GM12878 (cell line): ENCODE results near the gene FBLN1. TPM values are rescaled to one million over a fixed set of nuclear protein-coding genes. Genes with fewer than 3 reads are reported as not detected.

Experiments used
- CBX3 ChIP-seq: fragments of 200-600 bp; sonication (generic); IDR thresholded peaks from 2 replicates; pipeline ENCODE4 v1.6.1; 2016; ENCODE audit warnings: low read depth, borderline replicate concordance
- CREB1 ChIP-seq: IDR thresholded peaks from 2 replicates; pipeline ENCODE4 v1.6.1; 2012; ENCODE audit warnings: low read depth, mild to moderate bottlenecking, inconsistent platforms
- FOXK2 ChIP-seq: fragments of 450-650 bp; IDR thresholded peaks from 2 replicates; pipeline ENCODE4 v1.6.1; 2017; ENCODE audit warnings: mild to moderate bottlenecking, moderate library complexity
- MXI1 ChIP-seq: fragments of 150-350 bp; IDR thresholded peaks from 2 replicates; pipeline ENCODE4 v1.6.1; 2011; ENCODE audit warnings: low read depth, mild to moderate bottlenecking, inconsistent platforms, low read length, improper control_type of control experiment
- polyA plus RNA-seq, 11 experiments: library from polyadenylated mRNA; depleted of rRNA in 4 of 11; unstranded in 6 of 11; stranded (reverse) in 5 of 11; fragments of >200 nt; fragmentation: Nextera tagmentation in 4 of 11; fragmentation: Illumina TruSeq in 1 of 11; extraction: Ambion mirVana in 4 of 11; extraction: Trizol in 1 of 11; gene quantifications; 1 replicate in 1 of 11; 2 replicates in 10 of 11; pipeline versions ENCODE4 v1.2.1 to v1.2.3, GENCODE V29; 2011 to 2016; ENCODE audit warnings: inconsistent platforms in 2 of 11, missing spikeins in 2 of 11, low read depth in 1 of 11
- total RNA-seq, 4 experiments: library from RNA; depleted of rRNA in 3 of 4; stranded (reverse); fragments of >200 nt in 3 of 4; fragmentation: Illumina TruSeq in 1 of 4; extraction: Trizol in 1 of 4; gene quantifications; 2 replicates each; pipeline versions ENCODE4 v1.2.1 to v1.2.3, GENCODE V29; 2013 to 2021
- TF ChIP-seq, protein P1 (sequence below): IDR thresholded peaks from 2 replicates; pipeline ENCODE4 v1.6.1; 2012; ENCODE audit warnings: improper control_type of control experiment, low read depth, low read length; ENCODE audit not compliant: insufficient replicate concordance
- TF ChIP-seq, protein P2 (sequence below), 3 experiments: IDR thresholded peaks in 2 of 3; conservative IDR thresholded peaks in 1 of 3; 2 replicates each; pipeline ENCODE4 v1.5.1; 2011; ENCODE audit warnings: low read depth in 3 of 3, low read length in 3 of 3, mild to moderate bottlenecking in 3 of 3, control low read depth in 2 of 3, moderate library complexity in 2 of 3, inconsistent platforms in 1 of 3, mixed read lengths in 1 of 3; ENCODE audit not compliant: control insufficient read depth in 2 of 3, insufficient read depth in 1 of 3; ENCODE audit errors: extremely low read depth in 1 of 3
- TF ChIP-seq, protein P3 (sequence below): IDR thresholded peaks from 2 replicates; pipeline ENCODE4 v1.6.1; 2012; ENCODE audit warnings: low read depth, low read length, improper control_type of control experiment
- TF ChIP-seq, protein P4 (sequence below): fragments of 450-650 bp; IDR thresholded peaks from 2 replicates; pipeline ENCODE4 v1.6.1; 2017; ENCODE audit warnings: low read depth, mild to moderate bottlenecking, moderate library complexity

Gene FBLN1
- total and polyA plus RNA-seq, 10 of the 15 experiments (the other 5 are each of a cell fraction or from before 2014, with no cell fraction given): 0.20 to 0.51 TPM; not detected in 8

DNA sequence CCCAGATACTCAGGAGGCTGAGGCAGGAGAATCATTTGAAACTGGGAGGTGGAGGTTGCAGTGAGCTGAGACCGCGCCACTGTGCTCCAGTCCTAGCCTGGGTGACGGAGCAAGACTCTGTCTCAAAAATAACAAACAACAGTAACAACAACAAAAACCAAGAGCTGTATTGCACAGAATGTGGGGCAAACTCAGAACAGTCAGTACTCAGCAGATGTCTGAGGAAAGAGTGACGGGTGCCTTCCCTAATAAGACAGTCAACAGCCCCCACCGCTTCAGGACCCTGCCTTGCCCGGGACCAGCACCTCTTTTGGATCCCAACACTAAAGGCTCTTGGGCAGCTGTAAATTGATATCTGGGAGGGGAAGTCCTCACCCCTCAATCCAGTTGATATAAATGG is 48.9 kb upstream of the FBLN1 start (continued):
- TF ChIP-seq, protein P1, sequence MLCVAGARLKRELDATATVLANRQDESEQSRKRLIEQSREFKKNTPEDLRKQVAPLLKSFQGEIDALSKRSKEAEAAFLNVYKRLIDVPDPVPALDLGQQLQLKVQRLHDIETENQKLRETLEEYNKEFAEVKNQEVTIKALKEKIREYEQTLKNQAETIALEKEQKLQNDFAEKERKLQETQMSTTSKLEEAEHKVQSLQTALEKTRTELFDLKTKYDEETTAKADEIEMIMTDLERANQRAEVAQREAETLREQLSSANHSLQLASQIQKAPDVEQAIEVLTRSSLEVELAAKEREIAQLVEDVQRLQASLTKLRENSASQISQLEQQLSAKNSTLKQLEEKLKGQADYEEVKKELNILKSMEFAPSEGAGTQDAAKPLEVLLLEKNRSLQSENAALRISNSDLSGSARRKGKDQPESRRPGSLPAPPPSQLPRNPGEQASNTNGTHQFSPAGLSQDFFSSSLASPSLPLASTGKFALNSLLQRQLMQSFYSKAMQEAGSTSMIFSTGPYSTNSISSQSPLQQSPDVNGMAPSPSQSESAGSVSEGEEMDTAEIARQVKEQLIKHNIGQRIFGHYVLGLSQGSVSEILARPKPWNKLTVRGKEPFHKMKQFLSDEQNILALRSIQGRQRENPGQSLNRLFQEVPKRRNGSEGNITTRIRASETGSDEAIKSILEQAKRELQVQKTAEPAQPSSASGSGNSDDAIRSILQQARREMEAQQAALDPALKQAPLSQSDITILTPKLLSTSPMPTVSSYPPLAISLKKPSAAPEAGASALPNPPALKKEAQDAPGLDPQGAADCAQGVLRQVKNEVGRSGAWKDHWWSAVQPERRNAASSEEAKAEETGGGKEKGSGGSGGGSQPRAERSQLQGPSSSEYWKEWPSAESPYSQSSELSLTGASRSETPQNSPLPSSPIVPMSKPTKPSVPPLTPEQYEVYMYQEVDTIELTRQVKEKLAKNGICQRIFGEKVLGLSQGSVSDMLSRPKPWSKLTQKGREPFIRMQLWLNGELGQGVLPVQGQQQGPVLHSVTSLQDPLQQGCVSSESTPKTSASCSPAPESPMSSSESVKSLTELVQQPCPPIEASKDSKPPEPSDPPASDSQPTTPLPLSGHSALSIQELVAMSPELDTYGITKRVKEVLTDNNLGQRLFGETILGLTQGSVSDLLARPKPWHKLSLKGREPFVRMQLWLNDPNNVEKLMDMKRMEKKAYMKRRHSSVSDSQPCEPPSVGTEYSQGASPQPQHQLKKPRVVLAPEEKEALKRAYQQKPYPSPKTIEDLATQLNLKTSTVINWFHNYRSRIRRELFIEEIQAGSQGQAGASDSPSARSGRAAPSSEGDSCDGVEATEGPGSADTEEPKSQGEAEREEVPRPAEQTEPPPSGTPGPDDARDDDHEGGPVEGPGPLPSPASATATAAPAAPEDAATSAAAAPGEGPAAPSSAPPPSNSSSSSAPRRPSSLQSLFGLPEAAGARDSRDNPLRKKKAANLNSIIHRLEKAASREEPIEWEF: no peak
- TF ChIP-seq, protein P2, sequence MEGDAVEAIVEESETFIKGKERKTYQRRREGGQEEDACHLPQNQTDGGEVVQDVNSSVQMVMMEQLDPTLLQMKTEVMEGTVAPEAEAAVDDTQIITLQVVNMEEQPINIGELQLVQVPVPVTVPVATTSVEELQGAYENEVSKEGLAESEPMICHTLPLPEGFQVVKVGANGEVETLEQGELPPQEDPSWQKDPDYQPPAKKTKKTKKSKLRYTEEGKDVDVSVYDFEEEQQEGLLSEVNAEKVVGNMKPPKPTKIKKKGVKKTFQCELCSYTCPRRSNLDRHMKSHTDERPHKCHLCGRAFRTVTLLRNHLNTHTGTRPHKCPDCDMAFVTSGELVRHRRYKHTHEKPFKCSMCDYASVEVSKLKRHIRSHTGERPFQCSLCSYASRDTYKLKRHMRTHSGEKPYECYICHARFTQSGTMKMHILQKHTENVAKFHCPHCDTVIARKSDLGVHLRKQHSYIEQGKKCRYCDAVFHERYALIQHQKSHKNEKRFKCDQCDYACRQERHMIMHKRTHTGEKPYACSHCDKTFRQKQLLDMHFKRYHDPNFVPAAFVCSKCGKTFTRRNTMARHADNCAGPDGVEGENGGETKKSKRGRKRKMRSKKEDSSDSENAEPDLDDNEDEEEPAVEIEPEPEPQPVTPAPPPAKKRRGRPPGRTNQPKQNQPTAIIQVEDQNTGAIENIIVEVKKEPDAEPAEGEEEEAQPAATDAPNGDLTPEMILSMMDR (IDR thresholded peaks at IDR 0.05 in 2 of 3, conservative IDR thresholded peaks at IDR 0.05 in 1 of 3; ENCODE audit: control insufficient read depth in 2 of 3, extremely low read depth in 1 of 3, insufficient read depth in 1 of 3, low read depth in 3 of 3, low read length in 3 of 3): no peak
- TF ChIP-seq, protein P3, sequence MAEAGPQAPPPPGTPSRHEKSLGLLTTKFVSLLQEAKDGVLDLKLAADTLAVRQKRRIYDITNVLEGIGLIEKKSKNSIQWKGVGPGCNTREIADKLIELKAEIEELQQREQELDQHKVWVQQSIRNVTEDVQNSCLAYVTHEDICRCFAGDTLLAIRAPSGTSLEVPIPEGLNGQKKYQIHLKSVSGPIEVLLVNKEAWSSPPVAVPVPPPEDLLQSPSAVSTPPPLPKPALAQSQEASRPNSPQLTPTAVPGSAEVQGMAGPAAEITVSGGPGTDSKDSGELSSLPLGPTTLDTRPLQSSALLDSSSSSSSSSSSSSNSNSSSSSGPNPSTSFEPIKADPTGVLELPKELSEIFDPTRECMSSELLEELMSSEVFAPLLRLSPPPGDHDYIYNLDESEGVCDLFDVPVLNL: no peak
- TF ChIP-seq FOXK2 (no peak), CREB1 (no peak), CBX3 (no peak), MXI1 (no peak)
- TF ChIP-seq, protein P4, sequence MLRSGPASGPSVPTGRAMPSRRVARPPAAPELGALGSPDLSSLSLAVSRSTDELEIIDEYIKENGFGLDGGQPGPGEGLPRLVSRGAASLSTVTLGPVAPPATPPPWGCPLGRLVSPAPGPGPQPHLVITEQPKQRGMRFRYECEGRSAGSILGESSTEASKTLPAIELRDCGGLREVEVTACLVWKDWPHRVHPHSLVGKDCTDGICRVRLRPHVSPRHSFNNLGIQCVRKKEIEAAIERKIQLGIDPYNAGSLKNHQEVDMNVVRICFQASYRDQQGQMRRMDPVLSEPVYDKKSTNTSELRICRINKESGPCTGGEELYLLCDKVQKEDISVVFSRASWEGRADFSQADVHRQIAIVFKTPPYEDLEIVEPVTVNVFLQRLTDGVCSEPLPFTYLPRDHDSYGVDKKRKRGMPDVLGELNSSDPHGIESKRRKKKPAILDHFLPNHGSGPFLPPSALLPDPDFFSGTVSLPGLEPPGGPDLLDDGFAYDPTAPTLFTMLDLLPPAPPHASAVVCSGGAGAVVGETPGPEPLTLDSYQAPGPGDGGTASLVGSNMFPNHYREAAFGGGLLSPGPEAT: no peak
